HG02852 (cell line): ENCODE results near the gene TEX50.
"Not testable (repeated sequence)": the region's sequence is repeated elsewhere in the genome, so short reads cannot be mapped to it uniquely, and the experiment has no call there.

Experiments
- ATAC-seq: cut with Tn5 transposase; IDR thresholded peaks from one replicate; pipeline ENCODE4 v1.9.1; 2021; ENCODE audit warnings: mild to moderate bottlenecking, moderate library complexity; ENCODE audit not compliant: unreplicated experiment

The TEX50 gene

GRCh38 chr1:173635116-173635515 lies at the start of gene TEX50:
TSS of gene TEX50 (plus strand) at chr1:173635338. CDS start at chr1:173635522, 184 bp downstream.
- no peak for ATAC-seq

DNA sequence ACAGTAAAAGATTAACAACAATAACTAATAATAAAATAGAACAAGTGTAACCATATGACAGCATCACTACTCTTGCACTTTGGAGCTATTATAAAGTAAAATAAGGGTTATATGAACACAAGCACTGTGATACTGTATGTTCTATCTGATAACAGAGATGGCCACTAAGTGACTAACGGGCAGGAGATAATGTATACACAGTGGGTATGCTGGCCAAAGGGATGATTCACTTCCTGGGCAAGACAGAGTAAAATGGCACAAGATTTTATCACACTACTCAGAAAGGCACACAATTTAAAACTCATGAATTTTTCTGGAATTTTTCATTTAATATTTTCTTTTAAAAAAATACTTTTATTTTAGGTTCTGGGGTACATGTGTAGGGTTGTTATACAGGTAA lies 44.6 kb upstream of the TEX50 start:
- ATAC-seq: no peak

GRCh38 chr1:173591138-173591537 lies 44.0 kb upstream of the TEX50 start:
- not testable (repeated sequence) for ATAC-seq

DNA sequence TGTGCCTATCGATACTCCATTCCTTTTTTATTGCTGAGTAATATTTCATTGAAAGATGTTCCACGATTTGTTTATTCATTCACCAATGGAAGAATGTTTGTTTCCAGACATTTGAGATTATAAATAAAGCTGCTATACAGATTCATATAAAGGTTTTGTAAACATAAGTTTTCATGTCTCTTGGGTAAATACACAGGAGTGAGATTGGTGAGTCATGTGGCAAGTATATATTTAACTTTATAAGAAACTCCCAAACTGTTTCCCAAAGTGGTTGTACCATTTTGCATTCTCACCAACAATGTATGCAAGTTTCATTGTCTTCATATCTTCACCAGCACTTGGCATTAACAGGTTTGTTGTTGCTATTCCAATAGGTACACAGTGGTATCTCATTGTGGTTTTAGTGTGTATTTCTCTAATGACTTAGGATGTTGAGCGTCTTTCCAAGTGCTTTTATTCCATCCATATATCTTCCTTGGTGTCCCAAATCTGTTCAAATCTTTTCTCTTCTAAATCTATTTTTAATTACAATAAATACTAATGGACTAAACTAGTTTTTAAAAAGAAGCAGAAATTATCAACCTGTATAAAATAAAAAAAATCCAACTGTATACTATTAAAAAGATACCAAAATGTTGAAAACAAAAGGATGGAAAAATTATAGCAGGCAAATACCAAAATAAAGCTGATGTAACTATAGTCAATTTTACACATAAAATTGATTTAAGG lies 38.9 kb upstream of the TEX50 start:
- ATAC-seq: no peak

DNA sequence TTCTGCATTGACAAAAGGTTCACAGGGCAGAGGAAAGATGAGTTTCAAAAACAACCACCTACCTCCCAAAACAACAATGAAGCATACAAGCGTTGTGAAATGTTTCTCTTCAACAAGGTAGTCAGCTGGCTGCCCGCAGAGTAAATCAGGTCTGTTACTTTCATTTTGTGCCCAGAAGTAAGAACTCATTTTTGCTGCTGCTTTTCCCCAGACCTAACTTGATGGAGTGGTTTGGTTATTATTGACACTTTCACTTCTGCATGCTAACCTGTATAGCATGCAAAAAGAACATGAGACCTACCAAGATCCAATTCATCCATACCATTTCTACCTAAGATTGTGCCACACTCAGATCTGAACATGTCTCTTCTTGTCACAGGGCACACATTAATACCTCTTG lies 33.5 kb upstream of the TEX50 start:
- ATAC-seq: peak; percentile 77

DNA sequence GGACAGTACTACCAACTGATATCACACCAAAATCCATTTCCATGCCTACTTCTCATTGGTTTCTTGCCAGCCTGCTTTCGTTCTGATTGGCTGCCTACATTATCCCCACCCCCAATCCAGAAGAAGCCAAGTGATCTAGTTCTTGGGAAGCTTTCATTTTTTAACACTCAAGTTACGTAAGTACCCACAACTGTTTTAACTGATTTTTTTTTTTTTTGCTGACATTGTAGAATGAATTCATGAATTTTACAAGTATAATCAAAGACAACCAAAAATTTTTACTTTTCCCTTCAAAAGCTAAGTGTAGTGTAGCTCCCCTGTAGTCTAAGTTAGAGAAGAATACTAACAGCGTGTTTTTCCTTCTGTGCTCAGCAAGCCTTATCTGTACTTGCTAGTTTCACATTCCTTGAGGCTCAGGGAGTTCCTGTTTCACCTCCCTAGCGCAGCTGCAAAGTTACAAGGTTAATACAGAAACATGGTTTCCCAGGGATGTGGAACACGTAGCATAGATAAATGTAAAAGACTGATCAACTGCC lies 32.0 kb upstream of the TEX50 start, which contains the start of gene SLC9C2:
Gene SLC9C2 (minus strand): TSS at position 17 of the 536 bp plus-strand sequence. CDS start 1,296 bp downstream, outside the sequence.
- ATAC-seq: no peak

- ATAC-seq: no peak
Observed at GRCh38 chr1:173608503-173609216, 26.5 kb upstream of the TEX50 start.

DNA sequence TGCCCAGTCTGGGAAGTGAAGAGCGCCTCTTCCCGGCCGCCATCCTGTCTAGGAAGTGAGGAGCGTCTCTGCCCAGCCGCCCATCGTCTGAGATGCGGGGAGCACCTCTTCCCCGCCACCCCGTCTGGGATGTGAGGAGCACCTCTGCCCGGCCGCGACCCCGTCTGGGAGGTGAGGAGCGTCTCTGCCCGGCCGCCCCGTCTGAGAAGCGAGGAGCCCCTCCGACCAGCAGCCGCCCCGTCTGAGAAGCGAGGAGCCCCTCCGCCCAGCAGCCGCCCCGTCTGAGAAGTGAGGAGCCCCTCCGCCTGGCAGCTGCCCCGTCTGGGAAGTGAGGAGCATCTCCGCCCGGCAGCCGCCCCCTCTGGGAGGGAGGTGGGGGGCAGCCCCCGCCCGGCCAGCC lies 22.1 kb upstream of the TEX50 start:
- ATAC-seq: not testable (repeated sequence)

DNA sequence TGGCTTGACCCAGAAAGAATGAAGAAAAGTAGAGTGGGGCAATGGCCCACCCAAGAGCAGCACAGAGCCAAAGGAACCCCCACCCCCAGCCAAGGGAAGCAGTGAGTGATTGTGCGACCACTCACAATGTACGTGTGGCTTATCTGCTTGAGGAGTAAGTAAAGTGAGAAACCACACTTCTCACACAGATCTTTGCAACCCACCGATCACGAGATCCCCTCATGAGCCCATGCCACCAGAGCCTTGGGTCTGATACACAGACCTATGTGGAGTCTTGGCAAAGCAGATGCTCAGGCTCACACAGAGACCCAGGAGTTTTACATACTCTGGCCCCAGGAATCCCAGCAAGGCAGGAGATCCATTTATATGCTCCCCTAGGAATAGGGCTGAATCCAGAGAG lies 18.3 kb upstream of the TEX50 start:
- no peak for ATAC-seq

- ATAC-seq: no peak
Observed at GRCh38 chr1:173627269-173627668, 7.9 kb upstream of the TEX50 start.

DNA sequence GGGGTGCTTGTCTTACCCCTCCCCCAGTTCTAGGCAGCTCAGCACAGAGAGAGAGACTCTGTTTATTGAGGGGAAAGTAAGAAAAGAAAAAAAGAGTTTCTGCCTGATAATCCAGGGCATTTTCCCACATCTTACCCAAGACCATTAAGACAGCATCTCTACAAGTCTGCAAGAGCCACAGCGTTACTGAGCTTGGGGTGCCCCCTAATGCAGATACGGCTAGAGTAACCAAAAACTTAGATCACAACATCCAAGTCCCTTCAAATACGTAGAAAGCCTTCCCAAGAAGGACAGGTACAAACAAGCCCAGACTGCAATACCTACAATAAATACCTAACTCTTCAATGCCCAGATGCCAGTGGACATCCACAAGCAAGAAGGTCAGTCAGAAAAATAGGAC lies 6.2 kb upstream of the TEX50 start:
- ATAC-seq: no peak

- ATAC-seq: not testable (repeated sequence)
Observed at GRCh38 chr1:173637236-173638042, 2.3 kb downstream of the TEX50 start.

GRCh38 chr1:173638043-173639021 lies 3.2 kb downstream of the TEX50 start:
- ATAC-seq: no peak

DNA sequence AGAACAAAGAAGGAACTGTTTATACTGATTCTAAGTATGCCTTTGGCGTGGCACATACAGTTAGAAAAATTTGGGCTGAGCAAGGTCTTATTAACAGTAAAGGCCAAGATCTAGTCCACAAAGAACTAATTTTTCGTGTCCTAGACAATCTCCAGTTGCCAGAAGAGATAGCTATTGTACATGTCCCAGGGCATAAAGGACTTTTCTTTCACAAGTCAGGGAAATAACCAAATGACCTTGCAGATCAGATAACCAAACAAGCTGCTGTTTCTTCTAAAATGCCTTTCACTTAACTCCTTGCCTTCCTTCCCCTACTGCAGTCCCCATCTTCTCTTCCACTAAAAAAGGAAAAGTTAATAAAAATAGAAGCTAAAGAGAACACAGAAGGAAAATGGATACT lies 4.0 kb downstream of the TEX50 start:
- no peak for ATAC-seq

DNA sequence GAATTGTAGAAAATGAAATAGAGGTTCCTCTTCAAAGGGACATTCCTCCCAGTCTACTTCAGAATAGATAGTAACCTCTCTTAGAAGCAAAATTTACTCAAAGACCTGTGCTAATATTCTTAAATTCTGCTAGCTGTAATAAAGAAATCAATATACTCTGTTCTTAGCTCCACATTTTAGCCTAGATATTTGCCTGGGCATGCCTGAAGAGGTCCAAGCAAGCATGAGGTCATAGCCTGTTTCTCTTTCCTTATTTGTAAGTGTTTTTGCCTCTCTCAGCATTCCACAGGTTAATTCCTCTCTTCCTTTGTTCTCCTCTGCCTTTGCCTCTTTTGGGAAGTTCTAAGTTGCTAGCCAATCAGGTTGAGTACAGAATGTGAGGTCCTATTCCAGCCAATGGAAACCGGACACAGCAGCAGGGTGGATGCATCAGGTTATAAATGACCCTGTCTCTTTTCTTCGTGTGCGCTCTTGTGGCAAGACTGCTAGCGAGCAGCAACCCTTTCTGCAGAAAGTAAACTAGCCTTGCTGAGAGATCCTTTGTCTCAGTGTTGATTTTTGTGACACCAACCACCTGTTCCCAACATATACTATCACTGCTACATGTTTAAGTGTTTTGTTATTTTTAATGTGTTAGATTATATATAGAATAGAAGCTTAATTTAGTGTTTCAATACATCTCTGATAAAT lies 7.5 kb downstream of the TEX50 start:
- ATAC-seq: not testable (repeated sequence)

DNA sequence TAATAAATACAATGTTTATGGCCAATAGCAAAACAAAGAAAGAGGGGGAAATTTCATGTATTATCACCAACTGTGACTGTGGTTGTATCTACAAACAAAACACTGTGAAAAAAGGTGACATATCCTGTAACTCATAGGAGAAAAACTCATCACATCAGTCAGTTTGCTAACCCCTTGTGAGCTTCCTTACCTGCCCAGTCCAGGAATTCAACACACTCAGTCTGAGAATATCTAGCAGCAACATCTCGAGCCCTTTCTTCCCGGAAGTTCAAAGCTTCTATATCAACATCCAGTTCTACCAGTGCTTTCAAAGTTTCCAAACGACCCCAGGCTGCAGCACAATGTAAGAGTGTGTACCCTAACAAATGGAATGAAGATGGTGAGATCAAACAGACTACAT lies 11.5 kb downstream of the TEX50 start:
- ATAC-seq: no peak

- no peak for ATAC-seq
Observed at GRCh38 chr1:173648880-173649605, 13.9 kb downstream of the TEX50 start.

DNA sequence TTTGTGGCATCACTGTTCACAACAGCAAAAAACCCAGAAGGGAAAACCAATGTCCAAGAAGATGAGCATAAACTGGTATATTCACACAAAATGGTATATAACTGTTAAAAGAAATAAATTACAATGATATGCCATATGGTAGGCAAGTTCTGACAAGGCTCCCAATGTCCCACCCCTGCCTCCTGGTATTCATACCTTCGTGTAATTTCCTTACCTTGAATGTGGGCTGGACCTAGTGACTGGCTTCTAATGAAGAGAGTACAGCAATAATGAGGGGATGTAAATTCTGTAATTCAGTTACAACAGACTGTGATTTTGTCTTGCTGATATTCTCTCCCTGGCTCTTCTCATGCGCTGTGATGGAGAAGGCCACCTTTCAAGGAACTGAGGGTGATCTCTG lies 25.2 kb downstream of the TEX50 start:
- ATAC-seq: no peak

- no peak for ATAC-seq
Observed at GRCh38 chr1:173661271-173661670, 26.1 kb downstream of the TEX50 start.
